AG08396 (cell line): Measurements from ENCODE around the gene NUDT1.

Experiments used
- DNase-seq: peaks from one replicate; pipeline ENCODE4 v3.0.0; 2012; ENCODE audit warnings: low spot score, mixed read lengths

NUDT1 gene

DNA sequence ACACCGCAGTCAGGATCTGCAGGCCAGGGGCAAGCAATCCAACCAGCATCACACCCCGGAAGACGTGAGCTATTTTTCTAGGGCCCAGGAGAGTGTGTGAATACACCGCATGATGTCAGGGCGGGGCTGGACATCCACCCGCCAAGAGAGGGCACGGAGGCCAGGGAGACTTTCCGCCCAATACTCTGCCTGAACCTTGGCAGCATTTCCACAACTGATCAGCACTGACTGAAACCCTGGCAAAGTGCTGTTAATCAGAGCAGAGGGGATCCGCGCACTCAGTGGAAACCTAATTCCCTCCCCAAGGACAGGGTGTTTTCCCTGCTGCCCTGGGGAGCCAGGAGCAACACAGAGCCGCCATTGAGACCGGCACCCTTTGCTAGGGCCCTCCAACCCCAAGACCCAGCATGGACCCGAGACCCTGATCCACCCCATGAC is 17.5 kb upstream of the NUDT1 start:
- no peak for DNase-seq

DNA sequence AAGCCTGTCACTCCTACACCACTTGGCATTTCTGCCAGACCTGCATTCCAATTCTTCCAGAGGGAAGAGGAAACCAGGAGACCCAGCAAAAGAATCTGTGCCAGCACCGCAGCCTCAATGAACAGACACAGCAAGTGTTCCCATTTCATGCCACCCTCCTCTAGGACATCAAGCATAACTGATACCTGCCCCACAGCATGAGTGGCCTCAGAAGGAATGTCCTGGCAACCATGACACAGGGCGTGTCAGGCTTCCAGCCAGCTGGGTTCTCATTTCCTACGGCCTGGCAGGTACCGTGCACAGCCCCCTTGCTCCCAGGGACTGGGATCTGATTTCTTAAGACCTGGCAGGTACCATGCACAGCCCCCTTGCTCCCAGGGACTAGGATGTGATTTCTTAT is 17.1 kb upstream of the NUDT1 start:
- no peak for DNase-seq

DNA sequence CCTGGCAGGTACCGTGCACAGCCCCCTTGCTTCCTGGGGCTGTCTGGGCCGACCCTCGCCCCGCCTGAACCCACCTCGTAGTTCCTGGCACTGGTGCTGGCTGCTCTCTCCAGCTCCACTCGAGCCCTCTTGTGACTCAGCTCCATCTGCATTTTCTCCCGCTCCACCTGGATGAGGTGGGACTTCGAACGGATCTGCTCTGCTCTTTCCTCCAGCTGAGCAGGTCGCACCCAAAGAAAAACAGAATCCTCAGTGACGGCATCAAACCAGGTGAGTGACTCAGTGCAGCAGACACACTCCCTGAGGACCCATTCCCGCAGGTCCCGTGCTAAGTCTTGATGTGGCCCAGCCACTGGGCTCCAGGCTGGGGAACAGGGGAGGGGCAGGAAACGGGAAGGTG is 16.7 kb upstream of the NUDT1 start:
- DNase-seq = no peak

DNA sequence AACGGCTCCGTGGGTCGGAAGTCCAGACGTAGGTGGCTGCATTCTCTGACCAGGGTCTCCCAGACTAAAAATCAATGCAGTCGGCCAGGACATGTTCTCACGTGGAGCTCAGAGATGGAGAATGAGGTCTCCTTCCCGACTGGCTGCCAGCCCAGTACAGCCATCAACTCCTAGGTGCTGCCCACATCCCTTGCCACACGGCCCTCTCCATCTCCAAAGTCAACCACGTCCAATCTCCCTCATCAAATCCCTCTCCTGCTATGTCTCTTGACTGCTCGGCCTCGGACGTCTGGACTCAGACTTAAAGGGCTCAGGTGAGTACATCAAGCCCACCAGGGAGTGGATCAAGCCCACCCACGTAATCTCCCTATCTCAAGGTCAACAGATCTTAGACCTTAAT is 16.2 kb upstream of the NUDT1 start:
- no peak for DNase-seq

DNA sequence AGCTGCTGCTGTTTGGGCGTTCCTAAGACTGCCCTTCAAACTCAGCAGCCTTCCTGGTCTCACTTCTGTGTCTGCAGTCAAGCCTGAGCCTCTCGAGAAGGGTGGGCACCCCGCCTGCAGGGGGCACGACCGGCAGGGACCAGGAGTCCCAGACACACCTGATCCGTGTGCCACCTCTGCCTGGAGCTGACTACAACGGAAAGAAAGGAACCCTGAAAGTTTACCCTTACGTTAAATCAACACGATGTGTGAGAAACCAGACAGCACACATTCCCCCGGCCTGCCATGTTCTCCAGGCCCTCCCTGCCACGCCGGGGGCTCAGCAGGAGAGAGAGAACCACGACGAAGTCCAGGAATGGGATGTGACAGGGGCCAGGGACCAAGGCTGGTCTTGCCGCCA is 14.3 kb upstream of the NUDT1 start:
- no peak for DNase-seq

DNA sequence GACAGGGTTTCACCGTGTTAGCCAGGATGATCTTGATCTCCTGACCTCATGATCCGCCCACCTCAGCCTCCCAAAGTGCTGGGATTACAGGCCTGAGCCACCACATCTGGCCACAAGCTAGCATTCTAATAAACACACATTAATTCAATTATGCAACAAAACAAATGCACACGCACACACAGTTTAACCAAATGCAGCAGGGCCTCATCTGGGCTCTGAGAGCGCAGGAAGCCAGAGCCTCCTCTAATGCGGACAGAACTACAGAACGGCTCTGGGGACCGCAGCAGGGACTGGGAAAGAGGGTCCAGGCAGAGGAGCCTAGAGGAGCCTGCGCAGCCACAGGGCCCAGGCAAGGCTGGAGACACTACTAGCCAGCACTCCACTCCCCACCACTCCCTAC is 13.1 kb upstream of the NUDT1 start:
- no peak for DNase-seq

DNA sequence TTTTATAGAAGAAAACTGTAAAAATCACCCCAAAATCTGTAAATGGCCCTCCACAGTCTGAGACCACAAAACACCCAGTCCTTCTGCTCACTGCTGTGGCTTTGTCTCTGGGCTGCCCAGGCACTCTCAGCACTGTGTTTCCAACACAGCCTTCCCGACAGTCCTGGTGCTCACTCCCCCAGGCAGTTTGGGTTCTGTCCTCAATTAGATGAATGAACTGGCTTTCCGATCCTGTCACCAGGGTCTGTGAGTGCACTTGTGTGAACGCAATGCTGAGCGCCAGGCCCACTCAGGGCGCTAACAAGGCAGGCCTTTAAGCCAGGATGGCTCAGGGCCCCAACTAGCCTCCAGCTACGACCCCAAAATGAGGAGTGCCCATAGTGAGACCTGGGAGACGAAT is 12.6 kb upstream of the NUDT1 start:
- DNase-seq = no peak

DNA sequence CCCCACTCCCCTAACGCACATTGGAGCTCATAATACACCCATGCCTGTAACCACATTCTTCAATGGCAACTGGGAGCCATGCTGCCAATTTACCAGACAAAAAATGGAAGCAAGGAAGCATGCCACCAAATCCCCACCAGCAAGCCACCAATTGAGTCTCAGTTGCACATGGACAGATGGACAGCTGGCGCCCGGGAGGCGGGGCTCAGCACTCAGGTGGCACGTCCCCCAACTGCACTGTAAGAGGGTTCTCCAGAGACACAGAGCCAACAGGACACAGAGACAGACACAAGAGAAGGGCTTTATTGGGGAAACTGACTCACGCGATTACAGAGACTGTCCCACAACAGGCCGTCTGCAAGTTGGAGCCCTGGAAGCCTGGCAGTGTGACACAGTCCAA is 11.8 kb upstream of the NUDT1 start:
- DNase-seq = no peak

DNA sequence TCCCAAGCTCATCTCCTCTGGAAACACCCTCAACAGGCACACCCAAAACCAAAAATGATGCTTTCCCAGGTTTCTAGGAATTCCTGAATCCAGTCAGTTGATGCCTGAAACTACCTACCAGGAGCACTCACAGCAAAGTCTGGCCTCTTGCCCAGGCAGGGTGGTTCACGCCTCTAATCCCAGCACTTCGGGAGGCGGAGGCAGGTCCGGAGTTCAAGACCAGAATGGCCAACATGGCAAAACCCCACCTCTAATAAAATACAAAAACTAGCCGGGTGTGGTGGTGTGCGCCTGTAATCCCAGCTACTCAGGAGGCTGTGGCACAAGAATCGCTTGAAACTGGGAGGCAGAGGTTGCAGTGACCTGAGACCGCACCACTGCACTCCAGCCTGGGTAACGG is 11.1 kb upstream of the NUDT1 start:
- DNase-seq = no peak

DNA sequence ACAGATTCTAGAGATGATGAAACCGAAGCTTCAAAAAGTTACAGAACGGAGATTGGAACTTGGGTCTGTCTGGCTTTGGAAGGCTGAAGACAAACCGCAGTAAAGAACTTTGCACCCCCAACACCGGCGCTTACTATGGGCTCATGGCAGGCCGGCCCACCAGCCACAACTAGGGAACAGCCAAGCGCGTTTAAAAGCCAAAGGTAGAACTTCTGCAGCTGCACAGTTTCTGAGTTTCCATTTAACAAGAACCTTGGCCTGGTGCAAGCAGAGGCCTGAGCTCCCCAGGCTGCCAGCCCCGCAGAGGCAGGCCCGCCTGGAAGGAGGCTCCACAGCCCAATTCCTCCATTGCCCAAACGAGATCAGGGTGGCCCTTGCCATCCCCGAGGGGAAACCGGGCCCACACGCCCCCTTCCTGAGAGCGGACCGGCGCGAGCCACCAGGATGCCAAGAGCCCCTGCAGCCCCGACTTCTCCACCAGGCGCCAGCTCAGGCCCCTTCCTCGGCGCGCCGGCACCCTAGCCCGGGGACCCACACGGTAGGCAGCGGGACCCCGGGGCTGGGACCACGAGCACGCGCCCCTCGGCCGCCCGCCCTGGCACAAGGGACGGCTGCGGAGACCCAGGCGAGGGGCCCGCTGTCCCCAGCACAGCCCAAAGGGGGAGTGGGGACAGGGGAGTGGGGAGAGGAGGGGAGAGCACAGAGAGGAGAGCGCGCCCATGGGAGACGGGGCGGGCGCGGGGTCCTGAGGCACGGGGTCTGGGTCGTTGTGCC is 9.8 kb upstream of the NUDT1 start:
- DNase-seq = peak; percentile 49

DNA sequence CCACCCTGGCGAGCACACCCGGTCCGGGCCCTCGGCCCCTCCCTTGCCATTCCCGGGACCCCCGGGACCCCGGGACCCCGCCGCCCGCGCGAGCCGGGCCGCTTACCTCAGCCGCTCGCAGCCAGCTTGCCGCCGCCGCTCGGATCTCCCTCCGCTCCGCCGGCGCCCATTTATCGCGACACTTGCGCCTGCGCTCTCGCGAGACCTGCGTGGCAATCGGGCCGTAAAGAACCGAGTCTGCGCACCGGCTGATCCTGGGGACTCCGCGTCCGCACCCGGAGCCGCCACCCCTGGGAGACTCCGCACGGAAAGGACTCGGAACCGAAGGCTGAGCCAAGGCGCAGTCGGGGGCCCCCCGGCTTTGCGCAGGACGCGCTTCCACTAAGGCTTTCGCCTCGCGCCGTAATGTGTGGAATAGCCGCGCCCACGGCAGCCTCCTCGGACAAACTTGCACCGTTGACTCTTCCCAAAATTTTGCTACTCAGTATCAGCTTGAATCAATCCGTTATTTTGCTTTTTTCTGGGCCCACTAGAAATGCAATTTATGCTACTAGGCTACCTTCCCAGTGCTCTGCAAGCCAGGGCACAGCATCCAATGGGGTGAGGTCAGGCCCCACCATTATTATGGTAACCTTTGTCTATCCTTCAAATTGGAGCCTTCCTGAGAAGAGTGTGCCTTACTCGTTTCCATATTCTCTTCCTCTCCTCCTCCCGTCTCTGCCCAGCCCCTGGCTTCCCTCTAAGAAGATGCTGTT is 9.1 kb upstream of the NUDT1 start, which contains the start of gene MAD1L1:
Gene MAD1L1 (minus strand): TSS at position 180 of the 755 bp plus-strand sequence. CDS start 2,812 bp downstream, outside the sequence.
- peak; percentile 97 for DNase-seq

DNA sequence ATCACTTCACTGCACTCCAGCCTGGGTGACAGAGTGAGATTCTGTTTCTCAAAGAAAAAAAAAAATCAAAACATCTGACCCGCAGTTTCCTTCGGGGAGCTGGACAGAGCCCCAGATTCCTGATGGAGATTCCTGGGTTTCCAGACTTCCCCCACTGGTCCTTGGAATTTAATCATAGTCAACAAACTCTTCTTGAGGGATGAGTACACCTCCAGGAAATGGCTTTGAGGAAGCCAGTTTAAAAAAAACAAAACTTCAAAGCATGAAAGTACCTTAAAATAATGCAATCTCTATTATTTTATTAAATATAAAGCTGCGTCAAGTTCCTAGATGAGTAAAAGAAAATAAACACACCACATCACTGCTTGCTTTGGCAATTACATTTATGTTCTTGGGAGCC is 8.1 kb upstream of the NUDT1 start:
- no peak for DNase-seq

DNA sequence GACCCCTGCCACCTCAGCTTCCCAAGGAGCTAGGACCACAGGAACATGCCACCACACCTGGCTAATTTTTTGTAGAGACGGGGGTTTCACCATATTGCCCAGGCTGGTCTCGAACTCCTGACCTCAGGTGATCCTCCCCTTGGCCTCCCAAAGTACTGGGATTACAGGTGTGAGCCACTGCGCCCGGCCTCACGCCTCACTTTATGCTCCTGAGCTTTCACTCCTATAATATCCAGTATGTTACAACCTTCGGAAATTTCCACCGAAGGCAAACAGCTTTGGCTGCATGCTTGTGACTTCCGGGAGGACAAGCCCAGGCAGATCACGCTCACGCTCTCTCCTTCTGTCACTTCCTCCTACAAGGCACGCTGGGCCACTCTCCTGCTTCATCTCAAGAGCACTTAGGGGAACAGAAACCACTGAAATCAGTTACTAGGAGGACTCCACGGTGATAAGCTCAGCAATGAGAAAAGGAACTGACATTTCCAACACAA is 4.9 kb upstream of the NUDT1 start:
- no peak for DNase-seq

DNA sequence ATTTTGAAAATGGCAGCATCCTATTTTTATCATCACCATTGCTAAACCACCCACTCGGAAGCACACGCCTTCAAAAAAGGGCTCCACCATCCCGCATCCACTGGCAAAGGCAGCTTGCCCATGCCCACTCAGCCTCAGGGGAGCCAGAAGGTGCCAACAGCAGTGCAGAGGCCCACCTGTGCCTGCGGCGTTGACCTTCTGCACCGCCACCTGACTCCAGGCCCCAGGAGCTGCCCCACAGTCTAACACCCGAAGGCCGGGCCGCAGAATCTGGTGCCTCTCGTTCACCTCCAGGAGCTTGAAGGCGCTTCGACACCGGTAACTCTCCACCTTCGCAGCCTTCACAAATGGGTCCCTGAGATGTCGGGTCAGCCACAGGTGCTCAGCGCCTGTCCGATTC is 2.8 kb upstream of the NUDT1 start:
- DNase-seq = no peak

DNA sequence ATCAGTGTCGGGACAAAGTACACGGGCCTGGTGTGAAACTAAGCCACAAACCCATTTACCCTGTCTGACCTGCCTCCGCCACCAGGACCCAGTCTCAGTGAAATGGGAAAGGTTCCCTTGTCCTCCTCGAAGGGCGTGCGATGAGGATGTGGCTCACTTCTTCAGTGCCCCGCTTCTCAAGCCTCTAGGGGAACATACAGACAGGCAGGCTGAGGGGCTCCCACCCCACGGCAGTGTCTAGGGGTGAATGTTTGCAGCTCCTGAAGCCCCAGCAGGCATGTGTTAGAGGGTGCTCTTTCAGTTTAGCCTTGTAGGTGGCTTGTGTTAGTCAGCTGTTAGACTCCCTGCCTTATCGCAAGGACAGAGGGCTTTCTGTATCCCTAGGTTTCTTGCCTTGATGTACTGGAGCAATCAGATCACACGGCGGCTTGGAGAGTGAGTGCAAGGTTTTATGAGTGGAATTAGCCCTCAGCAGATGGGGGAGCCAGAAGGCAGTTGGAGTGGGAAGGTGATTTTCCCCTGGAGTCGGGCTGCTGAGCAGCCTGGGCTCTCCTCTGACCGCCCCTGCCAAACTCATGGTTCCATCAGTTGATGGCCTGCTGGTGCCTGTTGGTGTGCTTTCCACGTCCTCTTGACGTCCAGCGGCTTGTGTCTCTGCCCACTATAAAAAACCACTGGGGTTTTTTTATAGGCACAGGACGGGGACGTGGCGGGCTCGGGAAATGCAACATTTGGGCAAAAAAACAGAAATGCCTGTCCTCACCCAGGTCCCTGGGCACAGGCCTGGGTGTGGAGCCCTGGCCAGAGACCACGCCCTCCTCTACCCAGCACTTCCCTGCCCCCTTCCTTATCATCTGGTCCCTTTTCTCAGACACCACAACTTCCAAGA is 759 bp downstream of the NUDT1 start:
- DNase-seq = peak; percentile 52

DNA sequence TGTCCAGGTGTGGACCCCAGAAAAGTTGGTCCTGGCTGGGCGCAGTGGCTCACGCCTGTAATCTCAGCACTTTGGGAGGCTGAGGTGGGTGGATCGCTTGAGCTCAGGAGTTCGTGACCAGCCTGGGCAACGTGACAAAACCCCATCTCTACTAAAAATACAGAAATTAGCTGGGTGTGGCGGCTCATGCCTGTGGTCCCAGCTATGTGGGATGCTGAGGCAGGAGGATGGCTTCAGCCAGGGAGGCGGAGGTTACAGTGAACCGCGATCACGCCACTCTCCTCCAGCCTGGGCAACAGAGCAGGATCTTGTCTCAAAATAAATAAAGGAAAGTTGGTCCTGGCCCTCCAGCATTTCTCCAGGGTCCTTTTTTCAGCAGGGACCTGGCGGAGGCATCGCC is 1.4 kb downstream of the NUDT1 start:
- no peak for DNase-seq

DNA sequence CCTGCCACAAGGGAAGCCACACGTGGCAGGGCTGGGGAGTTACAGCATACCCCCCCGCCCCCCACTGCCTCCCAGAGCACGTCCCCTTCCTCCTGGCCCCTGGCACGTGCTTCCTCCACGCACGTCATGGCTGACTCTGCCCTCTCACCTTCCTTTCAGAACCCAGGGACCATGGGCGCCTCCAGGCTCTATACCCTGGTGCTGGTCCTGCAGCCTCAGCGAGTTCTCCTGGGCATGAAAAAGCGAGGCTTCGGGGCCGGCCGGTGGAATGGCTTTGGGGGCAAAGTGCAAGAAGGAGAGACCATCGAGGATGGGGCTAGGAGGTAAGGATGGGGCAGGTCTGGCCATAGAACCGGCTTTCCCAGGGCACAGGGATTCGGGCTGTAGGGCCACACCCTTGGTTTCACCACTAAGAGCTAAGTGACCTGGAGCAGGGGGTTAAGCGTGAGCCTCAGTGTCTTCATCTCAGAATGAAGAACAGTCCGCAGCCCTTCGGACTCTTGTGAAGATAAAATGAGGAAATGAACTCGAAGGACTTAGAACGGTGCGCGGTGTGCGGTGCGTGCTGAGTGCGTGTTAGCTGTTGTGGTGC is 2.5 kb downstream of the NUDT1 start:
- DNase-seq = no peak

DNA sequence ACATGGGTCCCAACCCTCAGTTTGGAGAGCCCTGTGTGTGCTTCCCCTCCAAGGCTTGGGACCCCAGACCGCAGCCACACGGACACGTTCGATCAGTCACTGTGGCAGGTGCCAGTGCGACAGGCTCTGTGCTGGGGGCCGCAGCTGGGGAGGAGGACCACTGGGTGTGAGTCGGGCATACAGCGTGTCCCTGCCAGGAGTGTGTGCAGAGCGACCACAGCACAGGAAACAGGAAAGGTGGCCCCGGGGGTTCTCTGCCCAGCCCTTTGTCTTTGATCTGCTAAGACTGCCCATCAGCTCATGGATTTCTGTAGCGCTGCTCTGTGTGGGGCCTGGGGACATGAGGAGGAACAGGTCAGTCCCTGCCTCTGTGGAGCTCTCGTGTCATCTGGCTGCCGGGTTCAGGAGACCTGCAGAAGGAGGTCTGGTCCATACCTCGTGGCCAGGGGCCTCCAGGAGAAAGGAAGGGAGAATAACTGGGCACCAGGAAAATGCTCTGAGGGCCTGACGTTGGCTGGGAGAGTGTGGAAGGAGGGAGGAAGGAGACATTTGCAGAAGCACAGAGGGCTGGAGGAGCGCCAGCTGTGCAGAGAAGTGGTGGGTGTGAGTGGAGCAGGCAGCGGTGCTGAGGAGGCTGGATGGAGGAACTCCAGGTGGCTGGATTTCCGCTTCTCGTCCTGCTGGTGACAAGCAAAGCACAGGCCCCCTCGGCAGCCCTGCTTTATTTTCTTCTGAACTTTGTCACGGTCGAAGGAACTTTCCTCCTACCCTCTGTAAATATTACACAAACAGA is 4.1 kb downstream of the NUDT1 start:
- no peak for DNase-seq

DNA sequence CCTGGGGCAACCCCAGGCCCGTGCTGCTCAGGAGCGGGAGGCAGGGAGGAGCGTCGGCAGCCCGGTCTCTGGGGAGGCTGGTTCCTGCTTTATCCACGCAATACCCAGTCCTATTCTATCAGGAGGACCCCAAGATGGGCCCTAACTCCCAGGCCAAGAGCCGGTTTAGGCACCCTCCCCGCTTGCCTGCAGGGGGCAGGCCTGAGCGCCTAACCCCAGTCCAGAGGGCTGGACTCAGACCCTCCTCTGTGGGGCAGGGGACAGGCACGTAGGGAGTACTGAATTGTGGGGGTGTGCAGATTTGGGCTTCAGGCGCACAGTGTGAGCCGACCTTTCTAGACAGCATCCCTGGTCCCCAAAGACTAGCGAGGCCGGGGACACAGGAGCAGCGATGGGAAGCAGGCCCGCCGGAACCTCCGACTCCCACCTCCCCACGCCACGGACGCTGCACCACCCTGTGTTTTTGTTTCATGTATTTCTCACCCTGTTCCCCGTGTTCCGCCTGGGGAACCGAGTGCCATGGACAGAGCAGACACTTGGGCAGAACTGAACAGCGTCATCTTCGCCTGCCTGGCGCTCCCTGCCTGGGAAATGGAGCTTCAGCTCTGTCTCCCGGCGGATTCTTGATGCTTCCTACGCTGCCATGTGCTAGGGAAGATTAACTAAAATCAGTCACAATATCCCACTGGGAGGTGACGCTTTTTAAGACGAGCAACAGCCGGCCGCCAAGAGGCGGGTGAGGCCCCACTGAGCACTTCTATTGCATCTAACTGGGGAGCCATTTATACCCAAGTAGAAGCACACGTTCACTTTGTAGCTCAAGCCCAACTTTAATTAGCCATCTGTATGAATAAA is 5.3 kb downstream of the NUDT1 start:
- DNase-seq = peak; percentile 61
